Activated naive CD4-positive, alpha-beta T cell treated with anti-CD3 and anti-CD28 coated beads for 36 hours (primary cell): ENCODE measurements around the gene ERC1. TPM values are rescaled to one million over a fixed set of nuclear protein-coding genes. Genes with fewer than 3 reads are reported as not detected.
"Not testable (repeated sequence)": the region's sequence is repeated elsewhere in the genome, so short reads cannot be mapped to it uniquely, and the experiment has no call there.

Experiments
- CTCF ChIA-PET: fragments of 350-600 bp; sonication (Branson Sonifier 250); formaldehyde crosslinking; loops from one replicate; lab custom pipeline; 2021; ENCODE audit warnings: antibody characterized with exemption; lab: Charles Lee
- DNase-seq: peaks from one replicate; pipeline ENCODE4 v3.0.0-alpha.2; 2020
- H3K27ac Mint-ChIP-seq: one replicate; pipeline ENCODE4 v1.8.0; 2021; ENCODE audit warnings: mild to moderate bottlenecking, mixed read lengths
- H3K27me3 Mint-ChIP-seq: one replicate; pipeline ENCODE4 v1.8.0; 2021; ENCODE audit warnings: low read depth, mixed read lengths
- H3K36me3 Mint-ChIP-seq: one replicate; pipeline ENCODE4 v1.8.0; 2021; ENCODE audit warnings: low read depth, mixed read lengths
- H3K4me1 Mint-ChIP-seq: one replicate; pipeline ENCODE4 v1.8.0; 2021; ENCODE audit warnings: low read depth, mixed read lengths
- H3K4me3 Mint-ChIP-seq: one replicate; pipeline ENCODE4 v1.8.0; 2021; ENCODE audit warnings: mild to moderate bottlenecking, moderate library complexity, mixed read lengths
- H3K9me3 Mint-ChIP-seq: one replicate; pipeline ENCODE4 v1.8.0; 2021; ENCODE audit warnings: mixed read lengths
- intact Hi-C: fragments of 100-400 bp; cut with micrococcal nuclease; formaldehyde crosslinking; loops from one replicate; pipeline ENCODE4 v1.15.1; 2023
- total RNA-seq, 2 experiments: library from RNA; stranded (reverse); gene quantifications; one replicate each; pipeline ENCODE4 v1.2.3, GENCODE V29; 2021

Gene ERC1
- total RNA-seq, 2 experiments from 2014 or later = 17.4 to 20.7 TPM

DNA sequence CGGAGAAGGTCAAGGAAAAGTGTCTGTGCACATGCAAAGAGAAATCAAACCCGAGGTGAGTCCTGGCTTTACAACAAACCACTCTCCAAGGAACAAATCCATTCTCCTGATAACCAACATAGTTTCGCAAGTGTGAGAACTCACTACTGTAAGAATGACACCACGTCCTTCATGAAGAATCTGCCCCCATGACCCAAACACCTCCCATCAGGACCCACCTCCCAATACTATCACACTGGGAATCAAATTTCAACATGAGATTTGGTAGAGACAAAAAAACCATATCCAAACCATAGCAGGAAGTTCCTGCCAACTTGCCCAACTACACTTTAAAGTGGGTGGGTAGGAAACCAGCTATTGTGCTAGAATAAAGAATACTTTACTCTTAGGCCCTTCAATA lies 2.4 kb upstream of the ERC1 start:
- H3K36me3 Mint-ChIP-seq = peaks cover 3% of the 10 kb centered on the region
- H3K27me3 Mint-ChIP-seq = no peaks in the 10 kb centered on the region
- H3K4me3 Mint-ChIP-seq = no peak overlapping the region
- no peak overlapping the region for H3K27ac Mint-ChIP-seq
- CTCF ChIA-PET = interaction anchor here (1.3 kb wide), 1 partner anchor 104 kb away, joined by 6 read pairs; no protein-coding TSS in a partner anchor
- no peak for DNase-seq
- intact Hi-C loops = no loop called here
- peaks cover 25% of the 10 kb centered on the region for H3K4me1 Mint-ChIP-seq
- no peaks in the 10 kb centered on the region for H3K9me3 Mint-ChIP-seq

DNA sequence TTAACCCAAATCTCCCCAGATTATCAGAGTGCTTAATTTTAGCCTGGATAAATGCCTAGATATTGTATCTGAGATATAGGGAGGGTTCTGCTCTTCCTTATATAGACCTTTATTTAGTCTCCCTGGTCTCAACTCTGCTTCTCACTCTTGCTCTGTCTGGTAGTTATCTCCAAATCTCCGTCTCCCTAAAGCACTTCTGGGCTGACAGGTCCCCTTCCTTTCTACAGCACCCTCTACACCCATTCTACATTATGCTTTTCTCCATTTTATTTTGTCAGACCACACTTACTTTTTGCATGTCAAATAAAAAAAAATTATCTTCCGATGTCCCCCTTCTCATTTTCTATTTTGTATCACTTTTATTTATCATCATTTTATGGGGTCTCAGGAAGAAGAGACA lies 2.0 kb upstream of the ERC1 start:
- Mint-ChIP-seq H3K27me3 (no peaks in the 10 kb centered on the region), H3K4me1 (peaks cover 25% of the 10 kb centered on the region), H3K9me3 (no peaks in the 10 kb centered on the region), H3K4me3 (peak overlapping the region; percentile 10), H3K36me3 (peaks cover 3% of the 10 kb centered on the region), H3K27ac (no peak overlapping the region)
- DNase-seq = no peak
- intact Hi-C loops = no loop called here
- CTCF ChIA-PET = interaction anchor here (1.3 kb wide), 1 partner anchor 104 kb away, joined by 6 read pairs; no protein-coding TSS in a partner anchor

DNA sequence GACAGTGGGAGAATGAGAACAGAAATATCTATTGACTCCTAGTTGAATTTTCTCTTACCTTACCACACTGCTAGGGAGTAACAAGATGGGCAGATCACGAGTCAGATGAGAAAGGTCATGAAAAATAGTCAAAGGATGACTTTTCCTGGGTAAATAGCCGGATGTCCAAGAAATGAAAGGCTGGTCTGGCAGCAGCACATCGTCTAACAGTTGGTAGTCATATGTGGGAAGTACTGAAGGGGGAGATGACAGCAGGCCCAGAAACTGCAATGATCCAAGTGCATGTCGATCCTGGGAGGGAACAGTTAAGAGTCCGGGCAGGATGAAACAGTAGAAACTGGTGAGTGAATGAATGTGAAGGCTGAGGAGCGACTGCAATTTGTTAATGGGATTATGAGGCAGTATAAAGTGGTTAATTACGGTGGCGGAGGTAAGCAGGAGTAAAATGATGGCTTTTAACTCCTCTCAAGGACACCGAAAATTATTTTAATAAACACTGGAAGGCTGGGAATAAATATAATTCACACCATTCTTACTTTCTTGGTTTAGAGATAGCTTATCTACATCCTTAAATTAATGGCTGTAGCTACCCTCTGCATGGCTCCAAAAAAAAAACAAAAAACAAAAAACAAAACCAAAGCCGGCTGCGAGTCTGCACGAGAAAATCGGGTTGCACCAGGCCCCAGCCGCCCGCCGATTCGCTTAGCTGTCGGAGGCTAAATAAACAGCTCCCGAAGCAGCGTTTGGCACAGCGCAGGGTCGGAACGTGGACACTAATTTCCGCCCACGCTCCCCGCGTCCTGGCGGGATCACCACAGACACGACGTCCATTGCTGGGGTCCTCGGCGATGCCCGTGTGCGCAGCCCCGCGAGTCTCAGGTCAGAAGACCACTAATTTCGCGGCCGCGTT lies 1.0 kb upstream of the ERC1 start:
- peak overlapping the region; percentile 62 for H3K27ac Mint-ChIP-seq
- CTCF ChIA-PET = interaction anchor here (1.1 to 1.6 kb wide), 3 partner anchors 41 to 421 kb away, joined by 3 to 6 read pairs (median 3); partner anchors contain the start of gene RAD52
- H3K27me3 Mint-ChIP-seq = no peaks in the 10 kb centered on the region
- no peaks in the 10 kb centered on the region for H3K9me3 Mint-ChIP-seq
- DNase-seq = peak; percentile 69
- peaks cover 25% of the 10 kb centered on the region for H3K4me1 Mint-ChIP-seq
- H3K36me3 Mint-ChIP-seq = peaks cover 3% of the 10 kb centered on the region
- intact Hi-C loops = loop anchor here (5.0 kb wide), 1 partner anchor 107 kb away; no protein-coding TSS in a partner anchor
- H3K4me3 Mint-ChIP-seq = peak overlapping the region; percentile 76

DNA sequence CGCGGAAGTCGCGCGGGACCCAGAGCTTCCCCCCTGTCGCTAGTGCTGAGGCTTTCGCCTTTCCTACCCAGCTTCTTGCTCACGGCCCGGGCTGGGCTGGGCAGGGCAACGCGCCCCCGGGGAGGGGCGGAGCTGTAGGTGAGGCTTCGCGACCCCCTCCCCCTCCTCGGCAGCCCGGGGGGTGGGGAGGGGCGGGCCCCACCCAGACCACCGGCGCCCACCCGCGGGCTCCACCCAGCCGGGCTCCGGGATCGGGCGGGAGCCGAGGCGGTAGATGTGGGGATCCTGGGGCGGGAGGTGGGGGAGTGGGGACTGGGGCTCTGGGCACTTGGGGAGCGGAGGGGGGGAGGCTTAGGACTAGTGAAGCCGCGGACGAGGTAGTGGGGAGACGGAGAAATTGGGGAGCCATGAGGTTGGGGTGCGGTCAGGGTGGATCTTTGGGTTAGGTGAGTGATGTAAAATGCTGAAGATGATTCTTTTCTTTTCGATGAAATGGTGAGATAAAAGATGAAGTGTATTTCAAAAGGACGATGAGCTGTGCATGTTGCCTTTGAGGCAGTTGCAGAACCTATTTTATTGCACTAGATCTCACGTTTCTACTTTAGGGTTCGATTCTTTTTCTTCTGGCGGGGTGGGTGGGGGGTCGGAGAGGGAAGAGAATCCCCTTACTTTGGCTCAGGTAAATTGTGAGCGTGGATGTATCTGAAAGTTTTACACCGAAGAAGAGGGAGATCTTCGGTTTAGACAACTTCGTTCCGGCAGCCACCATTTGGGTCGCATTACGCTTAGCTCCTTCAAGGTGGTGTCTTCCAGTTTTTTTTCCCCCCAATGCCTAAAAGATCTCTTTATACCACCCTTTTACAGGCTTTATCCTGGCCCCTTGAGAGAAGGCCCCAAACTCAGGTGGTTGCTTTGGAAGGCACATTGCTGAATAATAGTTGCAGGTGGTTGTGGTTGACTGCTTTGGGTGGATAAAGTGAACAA lies 619 bp downstream of the ERC1 start:
- CTCF ChIA-PET = interaction anchor here (1.0 to 1.6 kb wide), 5 partner anchors 9 to 422 kb away, joined by 3 to 6 read pairs (median 4); partner anchors contain the start of gene RAD52
- H3K27me3 Mint-ChIP-seq = no peaks in the 10 kb centered on the region
- H3K4me1 Mint-ChIP-seq = peaks cover 33% of the 10 kb centered on the region
- intact Hi-C loops = loop anchor here (1.0 to 5.0 kb wide), 5 partner anchors 42 to 603 kb away; partner anchors contain the start of genes KDM5A, RAD52 and WNK1
- H3K27ac Mint-ChIP-seq = peak overlapping the region; percentile 77
- H3K36me3 Mint-ChIP-seq = peaks cover 3% of the 10 kb centered on the region
- H3K4me3 Mint-ChIP-seq = peak overlapping the region; percentile 86
- DNase-seq = peak; percentile 34
- no peaks in the 10 kb centered on the region for H3K9me3 Mint-ChIP-seq

DNA sequence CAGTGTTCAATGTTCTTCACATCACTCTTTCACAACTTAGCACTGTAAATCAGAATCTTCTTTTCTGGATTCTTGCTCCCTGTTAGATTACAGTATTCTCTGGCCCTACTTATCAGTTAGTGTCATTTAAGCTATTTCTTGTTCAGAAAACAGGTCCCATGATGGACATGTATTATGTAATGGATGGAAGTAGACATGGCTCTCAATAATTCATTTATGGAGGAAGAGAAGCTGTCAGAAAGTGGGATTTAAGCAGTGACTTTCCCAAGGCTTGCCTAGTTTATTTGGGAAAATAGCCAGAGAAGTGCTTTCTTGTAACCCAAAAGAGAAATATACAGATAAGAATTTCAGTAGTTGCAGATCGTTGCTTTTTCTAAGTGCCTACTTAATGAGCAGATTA lies 1.6 kb downstream of the ERC1 start:
- Mint-ChIP-seq H3K36me3 (peaks cover 2% of the 10 kb centered on the region), H3K4me3 (peak overlapping the region; percentile 86), H3K27me3 (no peaks in the 10 kb centered on the region), H3K27ac (no peak overlapping the region), H3K9me3 (no peaks in the 10 kb centered on the region), H3K4me1 (peaks cover 39% of the 10 kb centered on the region)
- DNase-seq = no peak
- CTCF ChIA-PET = interaction anchor here (1.0 to 1.3 kb wide), 3 partner anchors 8 to 100 kb away, joined by 3 to 4 read pairs (median 4); partner anchors contain the start of gene RAD52
- intact Hi-C loops = loop anchor here (2.0 to 5.0 kb wide), 3 partner anchors 105 to 604 kb away; partner anchors contain the start of gene KDM5A

DNA sequence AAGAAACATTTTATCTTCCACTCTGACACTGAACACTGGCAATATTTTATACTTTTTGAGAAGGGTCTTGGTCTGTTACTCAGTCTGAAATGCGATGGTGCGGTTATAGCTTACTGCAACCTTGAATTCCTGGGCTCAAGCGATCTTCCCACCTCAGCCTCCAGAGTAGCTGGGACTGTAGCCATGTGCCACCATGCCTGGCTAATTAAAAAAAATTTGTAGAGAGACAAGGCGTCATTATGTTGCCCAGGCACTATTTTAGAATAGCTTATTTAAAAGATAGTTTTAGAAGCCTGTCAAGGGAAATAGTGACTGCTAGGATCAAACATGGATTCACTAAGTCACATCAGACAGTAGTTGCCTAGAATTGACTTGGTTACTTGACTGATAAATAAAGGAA lies 5.9 kb downstream of the ERC1 start:
- intact Hi-C loops = no loop called here
- no peak overlapping the region for H3K27ac Mint-ChIP-seq
- no peak overlapping the region for H3K4me3 Mint-ChIP-seq
- peaks cover 2% of the 10 kb centered on the region for H3K36me3 Mint-ChIP-seq
- CTCF ChIA-PET = no interaction called here
- H3K4me1 Mint-ChIP-seq = peaks cover 32% of the 10 kb centered on the region
- H3K9me3 Mint-ChIP-seq = no peaks in the 10 kb centered on the region
- no peak for DNase-seq
- H3K27me3 Mint-ChIP-seq = no peaks in the 10 kb centered on the region

DNA sequence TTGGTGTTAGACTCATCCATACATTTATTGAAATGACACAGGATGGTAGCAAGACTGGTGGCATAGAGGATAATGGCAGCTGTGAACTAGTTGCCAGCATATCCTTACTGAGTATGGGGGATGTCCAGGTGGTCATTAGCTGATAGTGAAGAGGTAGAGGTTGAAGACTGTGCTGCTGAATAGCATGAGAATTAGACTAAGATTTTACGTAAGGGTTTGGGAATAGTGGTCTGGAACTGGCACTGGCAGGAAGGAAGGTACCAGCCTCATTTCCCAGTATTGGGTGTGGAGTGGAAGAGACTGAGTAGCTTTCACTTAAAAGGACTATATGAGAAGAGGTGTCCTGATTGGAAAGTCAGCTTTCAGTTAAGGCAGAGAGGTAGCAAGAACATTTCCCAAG lies 6.5 kb downstream of the ERC1 start:
- DNase-seq = no peak
- peaks cover 2% of the 10 kb centered on the region for H3K36me3 Mint-ChIP-seq
- H3K27ac Mint-ChIP-seq = no peak overlapping the region
- H3K27me3 Mint-ChIP-seq = no peaks in the 10 kb centered on the region
- H3K4me3 Mint-ChIP-seq = no peak overlapping the region
- H3K4me1 Mint-ChIP-seq = peaks cover 28% of the 10 kb centered on the region
- no peaks in the 10 kb centered on the region for H3K9me3 Mint-ChIP-seq
- CTCF ChIA-PET = no interaction called here
- intact Hi-C loops = no loop called here

DNA sequence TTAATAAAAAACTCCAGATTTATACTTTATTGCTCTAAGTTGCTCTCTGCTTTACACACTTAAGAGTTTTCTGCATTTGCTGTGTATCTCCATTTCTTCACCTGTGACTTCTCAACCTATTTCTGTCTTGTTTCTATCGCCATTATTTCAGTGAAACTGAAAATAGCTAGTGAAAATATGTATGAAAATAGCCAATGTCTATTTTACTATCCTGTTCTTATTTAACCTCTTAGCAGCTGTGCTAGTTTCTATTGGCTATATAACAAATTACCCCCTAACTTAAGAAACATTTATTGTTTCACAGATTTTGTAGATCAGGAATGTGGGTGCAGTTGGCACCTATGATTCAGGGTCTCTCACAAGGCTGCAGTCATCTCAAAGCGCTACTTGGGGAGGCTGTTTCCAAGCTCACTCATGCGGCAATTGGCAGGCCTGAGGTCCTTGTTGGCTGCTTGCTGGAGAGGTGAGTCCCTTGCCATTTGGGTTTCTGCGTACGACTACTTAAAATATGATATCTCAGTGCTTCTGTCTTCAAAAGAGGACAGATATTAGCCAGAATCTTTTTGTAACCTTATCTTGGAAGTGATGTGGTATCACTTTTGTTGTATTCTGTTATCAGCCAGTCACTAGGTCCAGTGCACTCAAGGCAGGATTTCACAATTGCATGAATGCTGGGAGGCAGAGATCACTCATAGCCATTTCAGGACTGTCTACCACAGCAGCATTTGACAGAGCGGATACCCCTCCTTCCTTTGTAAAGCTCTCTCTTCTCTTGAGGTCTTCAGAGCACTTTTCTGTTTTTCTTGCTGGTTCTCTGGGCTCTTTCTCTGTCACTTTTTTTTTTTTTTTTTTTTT lies 7.2 kb downstream of the ERC1 start:
- no peaks in the 10 kb centered on the region for H3K9me3 Mint-ChIP-seq
- CTCF ChIA-PET = no interaction called here
- DNase-seq = no peak
- no peak overlapping the region for H3K4me3 Mint-ChIP-seq
- H3K27ac Mint-ChIP-seq = no peak overlapping the region
- intact Hi-C loops = no loop called here
- no peaks in the 10 kb centered on the region for H3K27me3 Mint-ChIP-seq
- peaks cover 25% of the 10 kb centered on the region for H3K4me1 Mint-ChIP-seq
- H3K36me3 Mint-ChIP-seq = peaks cover 2% of the 10 kb centered on the region

DNA sequence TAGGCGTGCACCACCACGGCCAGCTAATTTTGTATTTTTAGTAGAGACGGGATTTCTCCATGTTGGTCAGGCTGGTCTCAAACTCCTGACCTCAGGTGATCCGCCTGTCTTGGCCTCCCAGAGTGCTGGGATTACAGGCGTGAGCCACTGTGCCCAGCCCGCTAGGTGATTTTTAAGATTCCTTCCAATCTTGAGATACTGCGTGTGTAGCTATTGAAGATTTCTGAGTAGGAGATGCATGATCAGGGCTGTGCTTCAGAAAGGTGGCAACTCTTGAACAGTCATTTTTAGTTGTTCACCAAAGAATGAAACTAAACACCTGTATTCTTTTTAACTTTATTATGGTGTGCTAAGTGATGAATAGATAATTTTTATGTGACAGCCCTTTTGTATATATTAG lies 8.7 kb downstream of the ERC1 start:
- H3K4me3 Mint-ChIP-seq, H3K9me3 Mint-ChIP-seq, CTCF ChIA-PET, DNase-seq, H3K27ac Mint-ChIP-seq, H3K27me3 Mint-ChIP-seq, H3K36me3 Mint-ChIP-seq, intact Hi-C loops: not testable (repeated sequence)
- H3K4me1 Mint-ChIP-seq = peaks cover 28% of the 10 kb centered on the region

DNA sequence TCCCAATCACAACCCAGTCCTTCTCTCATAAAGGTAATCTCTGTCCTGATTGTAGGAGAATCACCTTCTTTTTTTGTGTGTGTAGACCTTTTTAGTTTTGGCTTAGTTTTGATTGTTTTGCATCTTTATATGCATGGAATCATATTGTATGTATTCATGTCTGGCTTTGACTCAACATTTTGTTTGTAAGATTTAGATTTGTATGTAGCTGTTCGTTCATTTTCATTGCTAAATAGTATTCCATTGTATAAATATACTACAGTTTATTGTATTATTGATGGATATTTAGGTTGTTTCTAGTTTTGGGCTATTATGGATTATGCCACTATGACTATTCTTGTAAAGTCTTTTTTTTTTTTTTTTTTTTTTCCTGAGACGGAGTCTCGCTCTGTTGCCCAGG lies 10.5 kb downstream of the ERC1 start:
- no peak for DNase-seq
- H3K36me3 Mint-ChIP-seq = peaks cover 2% of the 10 kb centered on the region
- peaks cover 20% of the 10 kb centered on the region for H3K4me1 Mint-ChIP-seq
- H3K27me3 Mint-ChIP-seq = no peaks in the 10 kb centered on the region
- no peak overlapping the region for H3K4me3 Mint-ChIP-seq
- H3K9me3 Mint-ChIP-seq = no peaks in the 10 kb centered on the region
- no peak overlapping the region for H3K27ac Mint-ChIP-seq
- intact Hi-C loops = no loop called here
- CTCF ChIA-PET = no interaction called here

DNA sequence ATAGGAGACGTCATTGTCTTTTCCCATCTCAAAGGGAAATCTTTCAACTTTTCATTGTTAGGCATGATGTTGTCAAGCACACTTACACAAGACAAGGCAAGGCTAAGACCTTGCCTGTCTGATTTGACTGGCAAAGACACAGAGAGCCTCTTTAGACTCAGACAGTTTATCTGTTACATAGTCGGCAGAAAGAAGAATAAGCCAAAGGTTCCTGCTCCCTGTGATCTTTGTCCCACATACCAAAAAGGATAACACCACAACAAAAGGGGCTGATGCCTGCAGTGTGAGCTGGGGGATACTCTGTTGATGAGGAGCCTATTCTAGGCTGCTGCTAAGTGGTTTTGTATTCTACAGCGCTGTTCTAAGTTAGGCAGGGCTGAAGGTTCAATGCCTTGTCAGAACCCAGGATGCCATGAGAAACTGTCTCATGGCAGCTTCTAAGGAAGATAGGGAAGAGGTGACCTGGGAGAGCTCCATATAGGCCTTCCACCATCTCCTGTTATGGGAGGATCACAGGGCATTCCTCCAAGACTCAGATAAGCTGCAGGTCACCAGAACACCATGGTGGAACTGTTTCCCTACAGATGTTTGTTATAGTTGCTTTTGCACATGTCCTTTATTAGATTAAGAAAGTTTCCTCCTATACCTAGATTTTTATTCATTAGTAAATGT lies 12.7 kb downstream of the ERC1 start:
- peaks cover 7% of the 10 kb centered on the region for H3K4me1 Mint-ChIP-seq
- no peak for DNase-seq
- no peak overlapping the region for H3K27ac Mint-ChIP-seq
- intact Hi-C loops = no loop called here
- peaks cover 2% of the 10 kb centered on the region for H3K36me3 Mint-ChIP-seq
- no peaks in the 10 kb centered on the region for H3K9me3 Mint-ChIP-seq
- H3K27me3 Mint-ChIP-seq = no peaks in the 10 kb centered on the region
- no peak overlapping the region for H3K4me3 Mint-ChIP-seq
- CTCF ChIA-PET = no interaction called here
